GM18499 (cell line): ENCODE data around the gene SNRNP25.

ENCODE experiments used
- ATAC-seq: cut with Tn5 transposase; IDR thresholded peaks from one replicate; pipeline ENCODE4 v1.9.1; 2021; ENCODE audit warnings: moderate number of reproducible peaks; ENCODE audit not compliant: insufficient read depth, unreplicated experiment

SNRNP25 gene

GRCh38 chr16:92431-93339, 39.1 kb downstream of the SNRNP25 start:
- ATAC-seq, result no peak

GRCh38 chr16:94918-95265, 41.3 kb downstream of the SNRNP25 start:
- no peak for ATAC-seq

- ATAC-seq, result peak; percentile 48
Measured at GRCh38 chr16:96935-97381, 43.3 kb downstream of the SNRNP25 start.

- ATAC-seq, result no peak
Measured at GRCh38 chr16:97822-98221, 44.2 kb downstream of the SNRNP25 start.

GRCh38 chr16:100989-101388, 47.4 kb downstream of the SNRNP25 start:
- no peak for ATAC-seq

- no peak for ATAC-seq
Measured at GRCh38 chr16:101586-101985, 48.0 kb downstream of the SNRNP25 start.

- ATAC-seq, result no peak
Measured at GRCh38 chr16:102060-102855, 48.6 kb downstream of the SNRNP25 start.

- ATAC-seq, result no peak
Measured at GRCh38 chr16:104355-104754, 50.7 kb downstream of the SNRNP25 start.

- no peak for ATAC-seq
Measured at GRCh38 chr16:104928-105327, 51.3 kb downstream of the SNRNP25 start.

- ATAC-seq, result no peak
Measured at GRCh38 chr16:105521-105920, 51.9 kb downstream of the SNRNP25 start.

GRCh38 chr16:106623-107324, 53.1 kb downstream of the SNRNP25 start:
- ATAC-seq, result no peak
